ENCODE data around the gene JAML.
A peak's percentile ranks its signal among the peaks of the same experiment; 100 is the strongest.

The JAML gene

GRCh38 chr11:118247041-118247440, 22.2 kb upstream of the JAML start:
- DNase-seq (ENCODE audit: insufficient read length, low spot score) (no peak), FAIRE-seq (no peak)
- TF ChIP-seq POLR2A (IDR thresholded peaks at IDR 0.05; ENCODE audit: low read depth, low read length): no peak

DNA sequence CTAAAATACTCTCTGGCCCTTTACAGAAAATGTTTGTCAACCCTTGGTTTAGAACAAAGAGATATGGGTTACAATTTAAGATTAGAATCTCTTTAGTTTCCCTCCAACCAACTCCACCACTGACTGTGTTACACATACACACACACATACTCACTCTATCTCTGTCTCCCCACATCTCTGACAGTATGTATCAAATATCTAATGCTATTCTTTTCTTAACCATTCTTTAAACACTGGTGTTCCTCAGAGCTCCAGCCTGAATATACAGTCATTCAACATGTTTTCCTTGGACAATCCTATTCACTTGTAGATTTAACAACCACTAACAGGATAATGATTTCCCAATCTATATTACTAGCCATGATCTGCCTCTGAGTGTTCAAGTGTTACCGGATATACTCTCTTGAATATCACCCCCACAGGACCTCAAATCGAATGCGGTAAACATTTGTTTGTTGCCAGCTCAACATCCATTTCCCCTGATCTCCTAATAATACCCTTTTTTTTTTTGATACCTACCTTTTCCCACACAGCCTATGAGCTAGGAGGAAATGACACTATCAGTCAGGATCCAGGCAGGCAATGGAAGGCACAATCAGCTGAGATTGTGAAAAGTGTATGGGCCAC, 21.2 kb upstream of the JAML start:
- FAIRE-seq (no peak), DNase-seq (ENCODE audit: insufficient read length, low spot score) (no peak)
- no peak for TF ChIP-seq POLR2A (IDR thresholded peaks at IDR 0.05; ENCODE audit: low read depth, low read length)

GRCh38 chr11:118243993-118244762, 19.4 kb upstream of the JAML start:
- DNase-seq (ENCODE audit: insufficient read length, low spot score) (no peak), FAIRE-seq (no peak)
- TF ChIP-seq POLR2A (IDR thresholded peaks at IDR 0.05; ENCODE audit: low read depth, low read length): no peak

DNA sequence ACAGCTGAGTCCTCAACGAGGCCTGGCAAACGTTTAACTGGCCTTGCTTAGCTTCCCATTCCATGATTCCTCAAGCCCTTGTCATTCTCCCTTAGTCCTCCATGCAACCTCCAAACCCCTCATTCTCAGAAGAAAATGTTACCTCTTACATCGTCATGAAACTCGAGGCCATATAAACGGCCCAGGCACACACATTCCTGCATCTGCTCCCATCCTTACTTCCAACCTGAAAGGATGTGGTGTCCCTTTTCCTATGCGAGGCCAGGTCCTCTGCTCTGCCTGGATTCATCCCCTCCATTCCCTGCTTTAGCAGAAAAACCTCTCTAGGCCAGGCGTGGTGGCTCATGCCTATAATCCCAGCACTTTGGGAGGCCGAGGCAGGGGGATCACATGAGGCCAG, 18.4 kb upstream of the JAML start:
- no peak for TF ChIP-seq POLR2A (IDR thresholded peaks at IDR 0.05; ENCODE audit: low read depth, low read length)
- DNase-seq (ENCODE audit: insufficient read length, low spot score) (no peak), FAIRE-seq (no peak)

DNA sequence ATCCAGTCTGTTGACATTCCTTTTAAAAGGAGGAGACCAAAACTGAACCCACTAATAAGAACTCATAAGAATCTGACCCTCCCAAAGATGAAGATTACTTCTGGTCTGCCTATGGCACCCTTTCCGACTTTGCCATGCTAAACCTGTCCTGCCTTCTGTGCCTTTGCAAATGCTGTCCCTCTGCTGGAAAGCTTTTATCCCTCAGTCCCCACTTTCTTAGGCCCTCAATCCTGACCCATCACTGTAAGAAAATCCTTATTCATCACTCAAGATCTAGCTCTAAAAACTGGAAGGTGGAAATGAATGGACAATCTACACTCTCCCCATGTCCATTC, 16.9 kb upstream of the JAML start:
- DNase-seq (ENCODE audit: insufficient read length, low spot score) (no peak), FAIRE-seq (no peak)
- TF ChIP-seq POLR2A (IDR thresholded peaks at IDR 0.05; ENCODE audit: low read depth, low read length): no peak

- DNase-seq (ENCODE audit: insufficient read length, low spot score) (peak; percentile 15), FAIRE-seq (peak; percentile 58)
- TF ChIP-seq POLR2A (IDR thresholded peaks at IDR 0.05; ENCODE audit: low read depth, low read length): no peak
Observed at GRCh38 chr11:118240999-118241763, 16.4 kb upstream of the JAML start.

DNA sequence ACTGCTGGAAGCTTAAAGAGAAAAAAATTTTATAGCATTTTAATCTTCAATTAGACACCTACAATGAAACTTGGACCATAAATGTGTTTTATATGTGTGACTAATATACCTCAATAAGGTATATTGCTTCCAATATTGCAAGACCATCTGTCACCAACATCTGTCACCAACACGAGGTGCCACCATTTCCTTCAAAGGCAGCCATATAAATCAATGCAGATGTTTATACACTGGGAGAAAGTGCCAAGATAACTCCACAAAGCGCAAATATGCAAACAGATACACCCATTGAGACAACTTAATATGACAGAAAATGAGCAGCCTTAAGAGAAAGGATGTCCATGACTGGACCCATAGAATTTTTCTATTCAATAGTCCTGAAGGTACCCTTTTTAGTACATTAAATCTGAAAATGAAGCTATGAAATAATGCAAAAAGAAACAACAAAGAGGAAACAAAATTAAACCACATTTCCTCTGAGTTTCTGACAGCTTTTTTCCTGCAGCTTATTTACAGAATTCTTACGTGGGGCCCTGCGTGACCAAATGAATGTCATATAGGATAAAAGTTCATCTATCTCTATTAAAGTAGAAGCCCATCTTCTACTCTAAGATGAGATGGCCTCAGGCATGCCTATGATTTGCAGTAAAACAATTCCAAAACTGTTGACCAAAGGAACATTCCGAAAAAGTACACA, 14.8 kb upstream of the JAML start:
- no peak for TF ChIP-seq POLR2A (IDR thresholded peaks at IDR 0.05; ENCODE audit: low read depth, low read length)
- DNase-seq (ENCODE audit: insufficient read length, low spot score) (no peak), FAIRE-seq (no peak)

GRCh38 chr11:118238929-118239328, 14.1 kb upstream of the JAML start:
- TF ChIP-seq POLR2A (IDR thresholded peaks at IDR 0.05; ENCODE audit: low read depth, low read length): no peak
- FAIRE-seq (no peak), DNase-seq (ENCODE audit: insufficient read length, low spot score) (no peak)

- DNase-seq (ENCODE audit: insufficient read length, low spot score) (no peak), FAIRE-seq (no peak)
- TF ChIP-seq POLR2A (IDR thresholded peaks at IDR 0.05; ENCODE audit: low read depth, low read length): no peak
Observed at GRCh38 chr11:118238421-118238820, 13.6 kb upstream of the JAML start.

- TF ChIP-seq POLR2A (IDR thresholded peaks at IDR 0.05; ENCODE audit: low read depth, low read length): no peak
- DNase-seq (ENCODE audit: insufficient read length, low spot score): no peak
- FAIRE-seq: no peak
Observed at GRCh38 chr11:118236170-118236569, 11.4 kb upstream of the JAML start.

GRCh38 chr11:118234833-118235232, 10.0 kb upstream of the JAML start:
- DNase-seq (ENCODE audit: insufficient read length, low spot score) (no peak), FAIRE-seq (no peak)
- no peak for TF ChIP-seq POLR2A (IDR thresholded peaks at IDR 0.05; ENCODE audit: low read depth, low read length)

GRCh38 chr11:118233850-118234249, 9.0 kb upstream of the JAML start:
- DNase-seq (ENCODE audit: insufficient read length, low spot score) (no peak), FAIRE-seq (no peak)
- no peak for TF ChIP-seq POLR2A (IDR thresholded peaks at IDR 0.05; ENCODE audit: low read depth, low read length)

DNA sequence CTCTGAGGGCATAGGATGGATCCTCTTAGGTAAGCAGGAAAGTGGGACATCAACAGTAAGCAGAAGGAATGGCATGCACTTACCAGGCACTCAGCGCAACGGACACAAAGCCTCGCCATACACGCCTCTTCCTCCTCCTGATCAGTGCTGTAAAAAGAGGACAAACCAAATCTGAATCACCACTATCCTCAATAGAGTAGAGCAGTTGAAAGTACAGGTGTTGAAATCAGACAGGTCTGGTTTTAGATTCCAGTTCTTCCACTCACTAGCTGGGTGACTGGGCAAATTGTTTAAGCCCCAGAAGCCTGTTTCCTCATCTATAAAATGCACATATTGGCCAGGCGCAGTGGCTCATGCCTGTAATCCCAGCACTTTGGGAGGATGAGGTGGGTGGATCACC, 8.6 kb upstream of the JAML start:
- TF ChIP-seq POLR2A (IDR thresholded peaks at IDR 0.05; ENCODE audit: low read depth, low read length): no peak
- no peak for FAIRE-seq
- no peak for DNase-seq (ENCODE audit: insufficient read length, low spot score)

DNA sequence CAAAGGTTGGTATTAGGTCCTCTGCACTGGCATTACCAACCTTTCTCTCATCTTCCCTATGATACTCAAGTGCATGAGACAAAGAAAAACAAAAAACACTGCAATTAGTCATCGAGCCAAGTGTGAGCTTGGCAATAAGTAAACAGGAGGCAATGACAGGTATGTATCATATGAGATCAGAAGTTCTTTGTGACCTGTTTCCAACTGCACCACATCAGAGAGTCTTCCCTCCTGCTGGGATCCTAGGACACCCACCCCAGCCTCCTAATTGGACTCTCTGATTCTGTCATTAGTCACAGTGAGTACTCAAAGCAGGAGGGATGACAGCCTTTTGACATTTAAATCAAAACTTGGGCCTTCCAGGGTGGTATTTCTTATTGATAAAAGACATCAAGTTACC, 7.8 kb upstream of the JAML start:
- no peak for TF ChIP-seq POLR2A (IDR thresholded peaks at IDR 0.05; ENCODE audit: low read depth, low read length)
- DNase-seq (ENCODE audit: insufficient read length, low spot score) (no peak), FAIRE-seq (no peak)

All from H54 (cell line).